Nephron (organoid): ENCODE measurements around the gene SOAT2.

Experiments
- H3K27ac Mint-ChIP-seq, 3 experiments: 2 replicates each; pipeline ENCODE4 v1.8.0; 2020; ENCODE audit warnings: mixed read lengths in 3 of 3, mild to moderate bottlenecking in 2 of 3, moderate library complexity in 1 of 3
- H3K27me3 Mint-ChIP-seq: 2 replicates; pipeline ENCODE4 v1.8.0; 2021; ENCODE audit warnings: low read depth, mild to moderate bottlenecking, moderate library complexity, mixed read lengths
- H3K36me3 Mint-ChIP-seq: 2 replicates; pipeline ENCODE4 v1.8.0; 2020; ENCODE audit warnings: low read depth, mixed read lengths
- H3K4me1 Mint-ChIP-seq: 2 replicates; pipeline ENCODE4 v1.8.0; 2020; ENCODE audit warnings: mixed read lengths
- H3K4me3 Mint-ChIP-seq, 3 experiments: 2 replicates each; pipeline ENCODE4 v1.8.0; 2020; ENCODE audit warnings: mild to moderate bottlenecking in 3 of 3, mixed read lengths in 3 of 3, moderate library complexity in 2 of 3
- H3K9me3 Mint-ChIP-seq: 2 replicates; pipeline ENCODE4 v1.8.0; 2020; ENCODE audit warnings: mixed read lengths
- TF ChIP-seq, protein P1 (sequence below), 3 experiments: fragments of 200-600 bp; sonication (generic); IDR thresholded peaks; one replicate each; pipeline ENCODE4 v1.5.0; 2021; ENCODE audit warnings: antibody characterized with exemption in 3 of 3; ENCODE audit not compliant: unreplicated experiment in 3 of 3

SOAT2 gene

DNA sequence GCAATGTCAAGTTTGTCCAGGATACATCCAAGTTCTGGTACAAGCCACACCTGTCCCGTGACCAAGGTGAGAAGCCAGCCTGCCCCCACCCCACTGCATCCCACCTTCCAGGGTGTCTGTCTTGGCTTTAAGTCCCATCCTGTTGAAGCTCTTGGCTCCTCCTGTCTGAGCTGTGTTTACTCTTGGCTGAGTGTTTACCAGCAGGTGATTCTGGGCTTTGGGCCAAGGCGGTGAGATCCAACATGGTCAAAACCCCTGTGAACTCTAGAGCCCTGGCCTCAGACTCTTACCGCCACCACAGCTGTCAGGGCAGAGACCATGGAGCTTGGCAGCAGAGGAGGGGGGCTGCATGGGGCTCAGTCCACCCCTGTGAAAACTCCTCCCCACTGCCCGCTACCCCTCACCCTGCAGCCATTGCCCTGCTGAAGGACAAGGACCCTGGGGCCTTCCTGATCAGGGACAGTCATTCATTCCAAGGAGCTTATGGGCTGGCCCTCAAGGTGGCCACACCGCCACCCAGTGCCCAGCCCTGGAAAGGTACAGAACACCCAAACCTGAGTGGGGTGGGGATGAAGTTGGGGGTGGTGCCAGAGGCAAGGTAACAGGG, 41.8 kb upstream of the SOAT2 start:
- H3K36me3 Mint-ChIP-seq, result peaks cover 34% of the 10 kb centered on the region

DNA sequence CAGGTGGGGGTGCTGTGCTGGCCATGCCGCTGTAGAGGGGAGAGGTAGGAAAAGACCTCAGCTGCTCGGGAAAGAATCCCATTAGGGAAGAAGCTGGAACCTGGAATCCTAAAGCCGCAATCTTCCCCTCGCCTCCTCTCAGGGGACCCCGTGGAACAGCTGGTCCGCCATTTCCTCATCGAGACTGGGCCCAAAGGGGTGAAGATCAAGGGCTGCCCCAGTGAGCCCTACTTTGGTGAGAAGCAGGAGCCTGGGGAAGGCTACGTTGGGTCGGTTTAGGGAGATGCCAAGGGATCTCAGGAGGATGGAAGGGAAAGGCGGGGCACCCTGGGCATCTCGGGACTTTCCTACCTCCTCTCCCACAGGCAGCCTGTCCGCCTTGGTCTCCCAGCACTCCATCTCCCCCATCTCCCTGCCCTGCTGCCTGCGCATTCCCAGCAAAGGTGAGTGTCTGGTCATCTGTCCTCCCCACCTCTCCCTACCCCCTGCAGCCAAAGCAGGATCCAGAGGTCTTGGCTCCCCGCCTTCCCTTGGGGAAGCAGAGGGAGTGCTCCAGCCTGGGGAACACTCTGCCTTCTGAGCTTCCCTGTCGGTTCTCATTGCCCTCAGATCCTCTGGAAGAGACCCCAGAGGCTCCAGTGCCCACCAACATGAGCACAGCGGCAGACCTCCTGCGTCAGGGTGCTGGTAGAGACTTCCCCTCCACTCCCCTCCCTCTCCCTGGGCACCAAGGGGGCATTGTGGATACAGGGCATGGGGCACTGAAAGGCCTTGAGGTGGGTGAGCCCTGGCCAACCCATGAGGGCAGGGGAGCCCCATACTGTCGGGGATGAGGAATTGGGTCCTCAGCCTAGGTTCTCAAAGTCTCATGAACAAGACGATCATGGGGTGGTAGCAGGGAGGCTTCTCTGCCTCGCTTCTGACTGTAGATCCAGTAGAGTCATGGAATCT, 41.0 kb upstream of the SOAT2 start:
- Mint-ChIP-seq H3K27ac (peak overlapping the region in 2 of 3 experiments; percentile 58 to 80), H3K4me1 (peaks cover 50% of the 10 kb centered on the region), H3K27me3 (no peaks in the 10 kb centered on the region), H3K4me3 (no peak overlapping the region), H3K36me3 (peaks cover 28% of the 10 kb centered on the region), H3K9me3 (no peaks in the 10 kb centered on the region)
- TF ChIP-seq, protein P1, sequence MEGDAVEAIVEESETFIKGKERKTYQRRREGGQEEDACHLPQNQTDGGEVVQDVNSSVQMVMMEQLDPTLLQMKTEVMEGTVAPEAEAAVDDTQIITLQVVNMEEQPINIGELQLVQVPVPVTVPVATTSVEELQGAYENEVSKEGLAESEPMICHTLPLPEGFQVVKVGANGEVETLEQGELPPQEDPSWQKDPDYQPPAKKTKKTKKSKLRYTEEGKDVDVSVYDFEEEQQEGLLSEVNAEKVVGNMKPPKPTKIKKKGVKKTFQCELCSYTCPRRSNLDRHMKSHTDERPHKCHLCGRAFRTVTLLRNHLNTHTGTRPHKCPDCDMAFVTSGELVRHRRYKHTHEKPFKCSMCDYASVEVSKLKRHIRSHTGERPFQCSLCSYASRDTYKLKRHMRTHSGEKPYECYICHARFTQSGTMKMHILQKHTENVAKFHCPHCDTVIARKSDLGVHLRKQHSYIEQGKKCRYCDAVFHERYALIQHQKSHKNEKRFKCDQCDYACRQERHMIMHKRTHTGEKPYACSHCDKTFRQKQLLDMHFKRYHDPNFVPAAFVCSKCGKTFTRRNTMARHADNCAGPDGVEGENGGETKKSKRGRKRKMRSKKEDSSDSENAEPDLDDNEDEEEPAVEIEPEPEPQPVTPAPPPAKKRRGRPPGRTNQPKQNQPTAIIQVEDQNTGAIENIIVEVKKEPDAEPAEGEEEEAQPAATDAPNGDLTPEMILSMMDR (IDR thresholded peaks at IDR 0.05; ENCODE audit: unreplicated experiment in 3 of 3), result no peak

More for the DNA sequence above, 41.8 kb upstream of the SOAT2 start:
- Mint-ChIP-seq H3K4me1 (peaks cover 49% of the 10 kb centered on the region), H3K4me3 (no peak overlapping the region), H3K27ac (peak overlapping the region in 2 of 3 experiments; percentile 19 to 80), H3K27me3 (no peaks in the 10 kb centered on the region), H3K9me3 (no peaks in the 10 kb centered on the region)
- TF ChIP-seq, protein P1 (IDR thresholded peaks at IDR 0.05; ENCODE audit: unreplicated experiment in 3 of 3), result no peak

DNA sequence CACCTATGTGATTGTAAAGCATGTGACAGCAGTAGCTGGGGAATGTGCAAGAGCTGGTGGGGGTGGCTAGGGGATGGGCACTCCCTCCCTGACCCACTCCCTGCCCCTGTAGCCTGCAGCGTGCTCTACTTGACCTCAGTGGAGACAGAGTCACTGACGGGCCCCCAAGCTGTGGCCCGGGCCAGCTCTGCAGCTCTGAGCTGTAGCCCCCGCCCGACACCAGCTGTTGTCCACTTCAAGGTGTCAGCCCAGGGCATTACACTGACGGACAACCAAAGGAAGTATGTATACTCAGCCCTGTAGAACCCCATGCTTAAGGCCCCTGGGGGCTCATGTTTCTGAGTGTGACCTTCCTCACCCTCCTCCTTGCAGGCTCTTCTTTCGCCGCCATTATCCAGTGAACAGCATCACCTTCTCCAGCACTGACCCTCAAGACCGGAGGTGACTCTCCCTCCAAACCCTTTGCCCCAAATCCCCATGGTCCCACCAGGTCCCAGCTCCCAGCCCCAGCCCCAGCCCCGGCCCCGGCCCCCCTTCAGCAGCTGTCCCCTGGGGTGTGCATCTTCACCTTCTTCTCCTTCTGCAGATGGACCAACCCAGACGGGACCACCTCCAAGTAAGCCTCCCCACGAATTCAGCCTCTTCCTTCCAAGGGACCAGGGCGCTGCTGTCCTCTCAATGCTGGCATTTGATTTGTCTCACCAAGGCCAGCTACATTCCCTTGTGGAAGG, 40.1 kb upstream of the SOAT2 start:
- H3K9me3 Mint-ChIP-seq, result no peaks in the 10 kb centered on the region
- TF ChIP-seq, protein P1 (IDR thresholded peaks at IDR 0.05; ENCODE audit: unreplicated experiment in 3 of 3), result no peak
- no peaks in the 10 kb centered on the region for H3K27me3 Mint-ChIP-seq
- H3K27ac Mint-ChIP-seq, result peak overlapping the region; percentile 25 to 76 (median 58)
- H3K36me3 Mint-ChIP-seq, result peaks cover 23% of the 10 kb centered on the region
- no peak overlapping the region for H3K4me3 Mint-ChIP-seq
- peaks cover 50% of the 10 kb centered on the region for H3K4me1 Mint-ChIP-seq

DNA sequence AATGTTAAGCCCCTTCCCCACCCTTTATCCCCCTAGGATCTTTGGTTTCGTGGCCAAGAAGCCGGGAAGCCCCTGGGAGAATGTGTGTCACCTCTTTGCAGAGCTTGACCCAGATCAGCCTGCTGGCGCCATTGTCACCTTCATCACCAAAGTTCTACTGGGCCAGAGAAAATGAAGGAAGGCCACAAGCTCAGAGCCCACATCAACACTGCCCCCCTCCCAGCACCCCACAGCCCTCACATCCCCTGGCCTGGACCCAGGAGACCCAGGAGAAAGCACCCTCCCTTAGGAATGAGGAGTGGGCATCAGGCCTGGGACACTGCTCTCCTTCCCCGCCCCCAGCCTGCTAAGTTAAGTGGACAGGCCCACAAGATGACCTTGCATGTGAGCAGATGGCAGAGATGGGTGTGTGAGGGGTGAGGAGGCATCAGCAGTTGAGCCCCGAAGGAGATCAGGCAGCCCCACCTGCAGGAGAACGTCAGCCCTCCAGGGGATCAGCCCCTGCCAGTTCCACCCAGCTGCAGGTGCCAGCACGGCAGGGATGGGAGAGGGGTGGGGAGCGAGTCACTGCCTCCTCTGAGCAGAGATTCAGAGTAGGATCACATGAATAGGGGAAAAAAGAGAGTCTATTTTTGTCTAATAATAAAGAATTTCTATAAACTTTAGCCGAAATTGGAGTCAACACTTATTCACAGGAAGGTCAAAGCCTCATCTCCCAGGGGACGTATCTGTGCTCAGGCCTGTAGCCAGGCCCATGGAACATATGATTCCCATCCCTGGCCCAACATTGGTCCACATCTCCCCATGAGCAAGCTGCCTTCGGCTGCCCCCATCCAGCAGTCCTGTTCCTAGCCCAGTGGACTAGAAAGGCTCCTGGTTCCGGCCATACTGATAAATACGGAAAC, 39.3 kb upstream of the SOAT2 start:
- Mint-ChIP-seq H3K36me3 (peaks cover 24% of the 10 kb centered on the region), H3K4me1 (peaks cover 58% of the 10 kb centered on the region), H3K9me3 (no peaks in the 10 kb centered on the region), H3K27ac (peak overlapping the region; percentile 25 to 76 (median 58)), H3K4me3 (no peak overlapping the region), H3K27me3 (no peaks in the 10 kb centered on the region)
- TF ChIP-seq, protein P1 (IDR thresholded peaks at IDR 0.05; ENCODE audit: unreplicated experiment in 3 of 3), result no peak
